ENCODE data around the gene GPC5.

- TF ChIP-seq CTCF (conservative IDR thresholded peaks at IDR 0.05; ENCODE audit: low read length): no peak
- no peak for TF ChIP-seq EZH2phosphoT487 (IDR thresholded peaks at IDR 0.05; ENCODE audit: borderline replicate concordance, low read depth, low read length)
Measured at GRCh38 chr13:92390217-92390616, 991.8 kb downstream of the GPC5 start.

All from OCI-LY7 (cell line).